GM12873 (cell line): ENCODE results near the gene SERTAD4.

ENCODE experiments used
- TF ChIP-seq, protein P1 (sequence below): IDR thresholded peaks from 2 replicates; pipeline ENCODE4 v1.5.1; 2012; ENCODE audit warnings: low read depth, mild to moderate bottlenecking, moderate library complexity, low read length, control low read depth; ENCODE audit not compliant: insufficient read depth; ENCODE audit errors: missing control alignments

SERTAD4 gene

GRCh38 chr1:210244746-210245367 lies 12.3 kb downstream of the SERTAD4 start:
- TF ChIP-seq, protein P1, sequence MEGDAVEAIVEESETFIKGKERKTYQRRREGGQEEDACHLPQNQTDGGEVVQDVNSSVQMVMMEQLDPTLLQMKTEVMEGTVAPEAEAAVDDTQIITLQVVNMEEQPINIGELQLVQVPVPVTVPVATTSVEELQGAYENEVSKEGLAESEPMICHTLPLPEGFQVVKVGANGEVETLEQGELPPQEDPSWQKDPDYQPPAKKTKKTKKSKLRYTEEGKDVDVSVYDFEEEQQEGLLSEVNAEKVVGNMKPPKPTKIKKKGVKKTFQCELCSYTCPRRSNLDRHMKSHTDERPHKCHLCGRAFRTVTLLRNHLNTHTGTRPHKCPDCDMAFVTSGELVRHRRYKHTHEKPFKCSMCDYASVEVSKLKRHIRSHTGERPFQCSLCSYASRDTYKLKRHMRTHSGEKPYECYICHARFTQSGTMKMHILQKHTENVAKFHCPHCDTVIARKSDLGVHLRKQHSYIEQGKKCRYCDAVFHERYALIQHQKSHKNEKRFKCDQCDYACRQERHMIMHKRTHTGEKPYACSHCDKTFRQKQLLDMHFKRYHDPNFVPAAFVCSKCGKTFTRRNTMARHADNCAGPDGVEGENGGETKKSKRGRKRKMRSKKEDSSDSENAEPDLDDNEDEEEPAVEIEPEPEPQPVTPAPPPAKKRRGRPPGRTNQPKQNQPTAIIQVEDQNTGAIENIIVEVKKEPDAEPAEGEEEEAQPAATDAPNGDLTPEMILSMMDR, result no peak

GRCh38 chr1:210246447-210246846 lies 13.9 kb downstream of the SERTAD4 start:
- TF ChIP-seq, protein P1, result no peak

- TF ChIP-seq, protein P1, result no peak
Observed at GRCh38 chr1:210248341-210248740, 15.7 kb downstream of the SERTAD4 start.

DNA sequence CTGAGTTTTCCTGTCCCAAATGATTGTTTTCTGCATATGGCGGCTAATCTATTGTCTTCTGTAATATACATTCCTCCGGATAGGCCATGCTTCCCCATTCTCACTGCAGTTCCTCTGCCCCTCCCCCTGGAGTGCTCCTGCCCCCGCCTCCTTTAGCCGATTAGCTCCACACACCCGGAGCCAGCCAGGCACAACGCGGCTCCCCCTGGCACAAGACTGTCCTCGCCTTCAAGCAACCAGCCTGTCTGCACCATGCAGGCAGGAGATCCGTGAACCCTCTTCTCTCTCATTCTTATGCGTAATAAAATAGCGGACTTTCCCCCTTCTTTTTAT lies 18.0 kb downstream of the SERTAD4 start:
- TF ChIP-seq, protein P1, result no peak

GRCh38 chr1:210250998-210251679 lies 18.5 kb downstream of the SERTAD4 start:
- TF ChIP-seq, protein P1, result no peak

DNA sequence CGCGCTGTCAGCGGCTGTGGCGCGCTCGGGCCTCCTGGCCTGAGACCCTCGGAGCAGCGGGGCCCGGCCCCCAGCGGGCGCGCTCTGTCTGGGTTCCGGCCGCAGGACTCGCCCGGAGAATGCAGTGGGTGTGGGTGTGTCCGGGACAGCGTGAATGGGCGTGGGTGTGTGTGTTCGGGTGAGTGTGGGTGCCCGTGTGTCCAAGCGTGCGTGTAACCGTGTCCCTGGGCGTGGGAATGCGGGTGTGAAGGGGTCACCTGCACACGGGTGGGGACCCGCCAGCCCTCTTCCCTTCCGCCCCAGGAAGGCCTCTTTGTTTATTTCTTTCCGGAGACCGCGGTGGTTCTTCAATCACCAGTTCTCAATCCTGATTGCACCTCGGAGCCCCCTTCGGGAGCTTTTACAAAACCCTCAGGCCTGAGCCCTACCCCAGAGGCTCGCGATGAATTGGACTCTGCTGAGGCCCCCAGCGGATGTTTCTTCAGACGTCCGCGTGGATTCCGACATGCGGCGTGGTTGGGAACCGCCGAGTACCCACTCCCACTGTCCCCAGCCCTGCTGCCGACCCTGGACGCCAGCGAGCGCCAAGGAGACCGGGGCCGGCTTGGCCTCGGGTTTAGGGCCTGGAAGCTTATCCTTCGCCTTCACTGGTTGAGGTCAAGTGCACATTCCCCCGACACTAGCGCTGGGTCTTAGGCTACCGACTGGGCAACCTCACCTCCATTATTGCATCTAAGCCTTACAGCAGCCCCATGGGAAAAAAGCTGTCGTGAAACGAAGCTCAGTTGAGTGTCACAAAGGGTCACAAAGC lies 19.3 kb downstream of the SERTAD4 start:
- TF ChIP-seq, protein P1, result no peak

DNA sequence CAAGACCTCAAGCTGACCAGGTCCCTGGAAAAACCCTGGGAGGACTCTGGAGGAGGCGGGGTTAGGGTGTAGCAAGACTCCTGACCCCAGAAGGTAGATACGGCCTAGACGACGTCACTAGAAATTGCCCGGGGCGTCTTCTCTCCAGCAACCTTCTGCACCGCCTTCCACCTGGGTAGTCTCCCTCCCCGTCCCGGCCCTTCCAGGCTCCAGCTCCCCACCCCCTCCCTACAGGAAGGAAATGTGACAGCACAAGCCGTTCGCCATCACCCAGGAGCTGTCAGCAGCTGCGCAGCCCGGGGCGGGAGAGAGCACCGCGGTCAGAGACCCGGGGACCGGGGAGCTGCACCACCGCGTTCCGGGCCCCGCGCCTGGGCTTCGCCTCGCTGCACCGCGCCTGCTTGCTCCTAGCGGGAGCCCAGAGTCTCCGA lies 20.0 kb downstream of the SERTAD4 start:
- TF ChIP-seq, protein P1, result no peak
